Glutamatergic neuron (in vitro differentiated cells): Measurements from ENCODE around the gene SNX1. TPM values are rescaled to one million over a fixed set of nuclear protein-coding genes. Genes with fewer than 3 reads are reported as not detected.

Experiments
- DNase-seq: peaks from one replicate; pipeline ENCODE4 v3.0.0; 2022
- H3K27ac Mint-ChIP-seq: one replicate; pipeline ENCODE4 v1.8.0; 2020; ENCODE audit warnings: mild to moderate bottlenecking, mixed read lengths, inconsistent platforms; ENCODE audit not compliant: unreplicated experiment
- H3K27me3 Mint-ChIP-seq: one replicate; pipeline ENCODE4 v1.8.0; 2020; ENCODE audit warnings: mild to moderate bottlenecking, moderate library complexity, mixed read lengths, inconsistent platforms; ENCODE audit not compliant: unreplicated experiment
- H3K36me3 Mint-ChIP-seq: one replicate; pipeline ENCODE4 v1.8.0; 2020; ENCODE audit warnings: mild to moderate bottlenecking, mixed read lengths, inconsistent platforms; ENCODE audit not compliant: unreplicated experiment
- H3K4me1 Mint-ChIP-seq: one replicate; pipeline ENCODE4 v1.8.0; 2020; ENCODE audit warnings: mild to moderate bottlenecking, low read depth, mixed read lengths, inconsistent platforms; ENCODE audit not compliant: unreplicated experiment
- H3K4me3 Mint-ChIP-seq: one replicate; pipeline ENCODE4 v1.8.0; 2020; ENCODE audit warnings: mild to moderate bottlenecking, mixed read lengths, inconsistent platforms; ENCODE audit not compliant: unreplicated experiment
- H3K9me3 Mint-ChIP-seq: one replicate; pipeline ENCODE4 v1.8.0; 2020; ENCODE audit warnings: mild to moderate bottlenecking, moderate library complexity, mixed read lengths, inconsistent platforms; ENCODE audit not compliant: unreplicated experiment
- CTCF ChIP-seq: fragments of 200-600 bp; sonication (generic); IDR thresholded peaks from one replicate; pipeline ENCODE4 v1.5.0; 2021; ENCODE audit not compliant: partially characterized antibody, unreplicated experiment
- total RNA-seq: library from RNA; stranded (reverse); fragmentation: NEBNext Ultra II Directional; extraction: Animal tissue kit (Norgen Biotek cat#: 25700); gene quantifications from one replicate; pipeline ENCODE4 v1.2.1, GENCODE V29; 2021; ENCODE audit not compliant: unreplicated experiment

The SNX1 gene
- total RNA-seq, 1 donor from 2014 or later = 71.4 TPM

GRCh38 chr15:64157599-64158125, 61.9 kb downstream of the SNX1 start:
- H3K36me3 Mint-ChIP-seq = peaks cover 4% of the 10 kb centered on the region
- H3K9me3 Mint-ChIP-seq = peaks cover 9% of the 10 kb centered on the region
- no peak for TF ChIP-seq CTCF
- H3K27me3 Mint-ChIP-seq = no peaks in the 10 kb centered on the region
- no peak overlapping the region for H3K27ac Mint-ChIP-seq
- H3K4me3 Mint-ChIP-seq = no peak overlapping the region
- peaks cover 10% of the 10 kb centered on the region for H3K4me1 Mint-ChIP-seq
- DNase-seq = no peak

GRCh38 chr15:64158363-64159134, 62.8 kb downstream of the SNX1 start:
- TF ChIP-seq CTCF = no peak
- Mint-ChIP-seq H3K4me1 (peaks cover 12% of the 10 kb centered on the region), H3K9me3 (peaks cover 11% of the 10 kb centered on the region), H3K4me3 (peak overlapping the region; percentile 18), H3K27me3 (peaks cover 2% of the 10 kb centered on the region), H3K36me3 (peaks cover 4% of the 10 kb centered on the region), H3K27ac (peak overlapping the region; percentile 36)
- DNase-seq = no peak

- TF ChIP-seq CTCF = no peak
- peak overlapping the region; percentile 88 for H3K27ac Mint-ChIP-seq
- H3K4me3 Mint-ChIP-seq = peak overlapping the region; percentile 94
- H3K27me3 Mint-ChIP-seq = peaks cover 5% of the 10 kb centered on the region
- H3K9me3 Mint-ChIP-seq = peaks cover 18% of the 10 kb centered on the region
- peaks cover 26% of the 10 kb centered on the region for H3K4me1 Mint-ChIP-seq
- peaks cover 4% of the 10 kb centered on the region for H3K36me3 Mint-ChIP-seq
- DNase-seq = no peak
Observed at GRCh38 chr15:64161688-64162477, 66.1 kb downstream of the SNX1 start.

GRCh38 chr15:64162478-64162868, 66.7 kb downstream of the SNX1 start:
- H3K27ac Mint-ChIP-seq = peak overlapping the region; percentile 88
- peak overlapping the region; percentile 94 for H3K4me3 Mint-ChIP-seq
- peaks cover 5% of the 10 kb centered on the region for H3K27me3 Mint-ChIP-seq
- H3K4me1 Mint-ChIP-seq = peaks cover 28% of the 10 kb centered on the region
- no peak for DNase-seq
- H3K36me3 Mint-ChIP-seq = peaks cover 4% of the 10 kb centered on the region
- no peak for TF ChIP-seq CTCF
- H3K9me3 Mint-ChIP-seq = peaks cover 18% of the 10 kb centered on the region
